HG03159 (cell line): ENCODE results near the gene TMEM140.
"Not testable (repeated sequence)": the region's sequence is repeated elsewhere in the genome, so short reads cannot be mapped to it uniquely, and the experiment has no call there.

Experiments
- ATAC-seq: cut with Tn5 transposase; IDR thresholded peaks from one replicate; pipeline ENCODE4 v1.9.1; 2021; ENCODE audit warnings: mild to moderate bottlenecking, moderate library complexity; ENCODE audit not compliant: unreplicated experiment

TMEM140 gene

GRCh38 chr7:135147899-135148721 lies at the start of gene TMEM140:
Gene TMEM140 (plus strand): TSS chr7:135148072. CDS start chr7:135164442, 16,370 bp downstream.
- ATAC-seq: peak; percentile 70

GRCh38 chr7:135098391-135098790 lies 49.5 kb upstream of the TMEM140 start:
- no peak for ATAC-seq

DNA sequence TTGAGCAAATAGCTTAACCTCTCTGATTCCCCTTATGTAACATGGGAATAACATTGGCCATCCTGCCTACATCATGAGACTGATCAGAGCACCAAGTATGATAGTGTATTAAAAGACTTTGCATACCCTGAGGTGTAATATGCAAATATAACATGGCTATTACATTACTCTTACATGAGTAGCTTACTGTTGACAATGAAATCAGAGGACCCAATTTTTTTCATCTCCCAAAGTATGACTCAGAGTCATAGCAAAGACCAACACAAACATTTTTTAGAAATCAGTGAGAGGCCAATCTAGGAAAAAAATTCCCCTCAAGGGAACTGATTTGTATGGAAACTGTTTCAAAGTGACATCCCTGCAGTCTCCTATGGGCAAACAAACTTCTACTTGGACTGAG lies 47.0 kb upstream of the TMEM140 start:
- no peak for ATAC-seq

DNA sequence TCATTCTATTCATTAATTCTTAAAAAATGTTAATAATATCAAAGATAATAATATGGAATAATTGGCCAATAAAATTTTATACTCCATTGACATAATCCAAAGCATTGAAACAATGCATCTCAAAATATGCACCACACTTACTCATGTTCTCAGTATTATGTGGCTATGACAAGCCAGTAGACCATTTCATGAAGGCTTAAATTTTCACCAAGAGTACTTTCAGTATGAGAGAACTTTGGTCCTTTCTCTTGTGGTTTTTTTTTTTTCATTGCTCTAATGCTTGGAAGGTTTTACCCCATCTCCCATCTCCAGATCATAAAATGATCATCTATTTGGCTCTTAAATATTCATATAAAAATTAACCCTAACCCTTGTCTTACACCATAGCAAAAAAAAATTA lies 45.5 kb upstream of the TMEM140 start:
- peak; percentile 92 for ATAC-seq

DNA sequence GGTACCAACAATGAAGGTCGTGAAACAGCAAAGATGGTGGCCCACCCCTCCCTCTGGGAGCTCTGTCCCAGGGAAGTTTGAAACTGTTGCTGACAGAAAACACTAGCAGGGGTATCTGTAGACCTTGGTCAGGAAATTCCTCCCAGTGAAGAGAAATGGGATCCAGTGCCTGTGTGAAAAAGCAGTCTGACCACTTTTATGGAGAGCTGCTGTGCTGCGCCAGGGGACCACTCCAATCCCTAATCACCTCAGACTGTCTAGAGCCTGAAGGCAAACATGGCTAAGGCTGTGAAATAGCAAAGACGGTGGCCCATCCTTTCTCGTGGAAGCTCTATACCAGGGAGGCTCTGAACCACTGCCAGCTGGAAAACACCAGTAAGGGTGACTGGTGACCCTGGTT lies 38.3 kb upstream of the TMEM140 start:
- ATAC-seq: no peak

DNA sequence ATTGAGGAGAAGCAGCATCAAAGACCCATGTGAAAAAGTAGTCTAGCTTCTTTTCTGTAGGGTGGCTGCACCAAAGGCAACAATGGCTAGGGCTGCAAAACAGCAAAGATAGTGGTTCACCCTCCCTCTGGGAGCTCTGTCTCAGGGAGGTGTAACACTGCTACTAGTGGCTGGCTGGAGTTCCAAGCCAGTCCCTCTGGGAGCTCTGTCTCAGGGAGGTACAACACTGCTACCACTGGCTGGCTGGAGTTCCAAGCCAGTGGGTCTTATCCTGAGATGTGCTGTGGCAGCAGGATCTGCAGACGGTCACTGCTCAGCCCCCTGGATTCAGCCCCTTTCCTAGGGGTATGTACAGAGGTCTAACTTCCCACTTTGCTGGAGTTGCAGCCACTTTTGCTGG lies 37.9 kb upstream of the TMEM140 start:
- ATAC-seq: no peak

- no peak for ATAC-seq
Observed at GRCh38 chr7:135111379-135111778, 36.5 kb upstream of the TMEM140 start.

- ATAC-seq: no peak
Observed at GRCh38 chr7:135114622-135115021, 33.2 kb upstream of the TMEM140 start.

DNA sequence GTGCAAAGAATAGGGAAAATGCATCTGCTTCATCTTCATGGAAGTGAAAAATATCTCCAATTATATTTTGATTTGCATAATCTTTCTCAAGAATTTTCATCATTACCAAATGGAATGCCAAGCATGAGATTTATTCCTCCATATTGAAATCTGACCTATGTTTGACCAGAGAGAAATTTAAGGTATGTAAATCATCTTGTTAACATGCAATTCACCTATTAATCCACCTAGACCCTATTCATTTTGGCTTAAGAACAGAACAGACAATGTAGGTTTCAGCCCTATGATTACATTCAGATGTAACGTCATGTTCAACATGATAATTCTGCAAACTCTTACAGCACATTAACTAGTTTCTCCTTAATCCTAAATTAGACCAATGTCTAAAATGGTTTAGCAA lies 30.8 kb upstream of the TMEM140 start:
- no peak for ATAC-seq

DNA sequence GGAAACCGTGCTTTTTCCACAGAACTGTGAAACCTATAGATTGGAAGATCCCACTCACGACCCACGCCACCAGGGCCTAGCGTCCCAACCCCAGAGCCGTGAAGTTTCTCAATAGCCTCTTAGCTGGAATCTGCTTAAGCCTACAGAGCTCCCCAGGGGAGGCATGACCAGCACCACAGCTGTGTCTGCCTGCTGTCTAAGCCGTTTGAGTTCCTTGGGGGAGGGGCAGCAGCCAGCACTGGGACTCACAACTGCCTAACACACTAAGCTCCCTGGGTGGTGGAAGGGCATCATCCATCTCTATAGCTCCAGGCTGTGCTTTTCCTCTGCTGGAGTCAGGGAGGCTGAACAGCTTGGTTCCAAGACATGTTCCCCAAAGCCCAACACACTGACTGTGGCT lies 26.0 kb upstream of the TMEM140 start:
- ATAC-seq: no peak

GRCh38 chr7:135124631-135125030 lies 23.2 kb upstream of the TMEM140 start:
- not testable (repeated sequence) for ATAC-seq

- no peak for ATAC-seq
Observed at GRCh38 chr7:135128931-135129330, 18.9 kb upstream of the TMEM140 start.

DNA sequence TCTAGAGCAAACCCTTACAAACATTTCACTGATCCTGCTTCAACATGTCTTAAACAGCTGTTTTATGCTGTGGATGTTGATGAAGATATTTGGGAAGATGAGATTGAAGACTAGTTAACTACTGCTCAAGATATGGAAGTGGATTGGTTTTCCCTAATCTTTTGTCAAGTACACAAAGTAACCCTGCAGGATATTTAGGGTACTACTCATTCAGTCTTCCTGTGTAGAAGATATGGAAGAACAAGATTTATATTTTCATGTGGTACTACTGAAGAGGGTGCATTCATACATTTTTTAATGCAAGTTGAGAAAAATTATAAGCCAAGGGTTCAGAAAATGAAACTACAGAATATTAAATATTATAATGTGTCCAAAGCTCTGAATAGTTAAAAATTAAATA lies 18.3 kb upstream of the TMEM140 start:
- no peak for ATAC-seq

GRCh38 chr7:135143885-135144668 lies 3.8 kb upstream of the TMEM140 start:
- ATAC-seq: no peak

DNA sequence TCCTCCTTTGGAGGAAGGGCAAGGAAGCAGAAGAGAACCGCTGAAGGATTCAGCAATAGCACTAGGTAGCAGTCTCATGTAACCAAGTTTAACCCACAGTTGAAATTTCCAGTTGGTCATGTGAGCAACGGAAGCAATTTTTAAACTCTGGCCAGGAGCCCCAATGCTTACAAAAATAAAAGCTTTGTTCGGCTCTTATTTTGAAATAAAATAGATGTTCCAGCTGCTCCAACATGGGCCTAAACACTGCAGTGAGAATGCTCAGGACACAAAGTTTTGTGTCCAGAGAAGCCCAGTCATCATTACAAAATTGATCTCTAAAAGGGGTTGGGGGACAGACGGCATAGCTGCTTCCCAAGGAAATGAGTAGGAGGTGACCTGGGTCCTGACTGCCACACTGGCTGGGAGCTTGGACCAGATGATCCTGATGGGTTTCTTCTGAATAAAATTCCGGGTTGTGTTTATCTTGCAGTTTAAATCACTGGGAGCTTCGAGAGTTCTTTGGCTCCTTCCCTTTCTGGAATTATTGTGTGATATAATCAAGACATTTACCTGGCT lies 452 bp upstream of the TMEM140 start:
- ATAC-seq: peak; percentile 22

DNA sequence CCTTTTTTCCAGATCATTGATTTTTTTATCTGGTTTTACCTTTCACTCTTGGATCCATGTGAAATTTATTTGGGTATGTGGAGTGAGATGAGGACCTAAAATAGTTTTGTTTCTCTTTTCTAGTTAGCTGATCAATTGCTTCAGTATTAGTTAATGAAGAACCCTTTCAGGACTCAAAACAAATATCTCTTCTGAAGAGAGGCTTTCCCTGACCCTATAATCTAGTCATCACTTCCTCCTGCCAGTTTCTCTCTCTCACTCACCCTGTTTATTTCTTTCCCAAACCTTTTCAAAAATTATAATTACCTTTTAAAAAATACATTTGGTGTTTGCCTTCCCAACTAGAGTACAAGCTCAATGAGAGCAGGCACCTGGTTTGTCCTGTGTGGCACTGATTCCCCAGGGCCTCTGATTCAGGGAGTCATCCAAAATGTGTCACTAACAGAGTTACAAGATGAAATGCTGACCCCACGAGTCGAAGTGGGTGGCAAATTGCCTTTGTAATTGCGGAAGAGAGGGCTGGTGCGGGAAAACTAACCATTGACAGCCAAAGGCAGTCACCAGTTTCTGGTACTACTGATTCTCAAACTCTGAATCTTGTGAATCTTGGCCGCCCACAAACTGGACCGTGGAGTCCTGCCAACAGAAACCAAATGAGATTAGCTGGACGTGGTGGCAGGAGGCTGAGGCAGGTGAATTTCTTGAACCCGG lies 2.4 kb downstream of the TMEM140 start:
- ATAC-seq: no peak

- no peak for ATAC-seq
Observed at GRCh38 chr7:135151132-135151531, 3.3 kb downstream of the TMEM140 start.

DNA sequence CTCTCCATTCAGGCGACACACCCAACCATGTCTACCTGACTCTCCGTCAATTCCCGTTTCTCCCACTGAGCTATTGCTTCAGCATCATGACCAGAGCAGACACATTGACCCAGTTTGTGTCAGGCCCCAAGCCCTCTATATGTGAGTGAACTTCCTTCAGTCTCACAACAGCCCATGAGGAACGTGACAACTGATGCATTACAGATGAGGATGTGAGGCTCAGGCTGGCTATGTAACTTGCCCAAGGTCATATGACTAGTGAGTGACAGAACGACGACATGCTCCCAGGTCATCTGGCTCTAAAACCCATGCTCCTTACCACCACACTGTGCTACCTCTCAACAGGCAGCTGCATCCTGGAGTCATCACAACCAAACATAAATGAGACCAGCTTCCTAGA lies 3.7 kb downstream of the TMEM140 start:
- ATAC-seq: no peak

GRCh38 chr7:135152442-135152841 lies 4.6 kb downstream of the TMEM140 start:
- ATAC-seq: no peak

- ATAC-seq: no peak
Observed at GRCh38 chr7:135154734-135155133, 6.9 kb downstream of the TMEM140 start.

DNA sequence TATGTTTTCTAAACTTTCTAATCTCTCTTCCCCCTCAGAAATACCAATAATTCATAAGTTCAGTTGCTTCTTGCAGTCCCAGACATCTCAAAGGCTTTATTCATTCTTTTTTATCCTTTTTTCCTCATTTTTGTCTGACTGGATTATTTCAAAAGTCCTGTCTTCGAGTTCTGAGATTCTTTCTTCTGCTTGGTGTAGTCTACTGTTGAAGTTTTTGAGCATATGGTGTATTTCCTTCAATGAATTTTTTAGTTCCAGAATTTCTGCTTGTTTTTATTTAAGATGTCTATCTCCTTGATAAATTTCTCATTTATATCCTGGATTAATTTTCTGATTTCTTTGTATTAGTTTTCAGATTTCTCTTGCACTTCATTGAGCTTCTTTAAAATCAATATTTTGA lies 8.4 kb downstream of the TMEM140 start:
- no peak for ATAC-seq
